ENCODE measurements around the gene FEZ2.

FEZ2 gene

DNA sequence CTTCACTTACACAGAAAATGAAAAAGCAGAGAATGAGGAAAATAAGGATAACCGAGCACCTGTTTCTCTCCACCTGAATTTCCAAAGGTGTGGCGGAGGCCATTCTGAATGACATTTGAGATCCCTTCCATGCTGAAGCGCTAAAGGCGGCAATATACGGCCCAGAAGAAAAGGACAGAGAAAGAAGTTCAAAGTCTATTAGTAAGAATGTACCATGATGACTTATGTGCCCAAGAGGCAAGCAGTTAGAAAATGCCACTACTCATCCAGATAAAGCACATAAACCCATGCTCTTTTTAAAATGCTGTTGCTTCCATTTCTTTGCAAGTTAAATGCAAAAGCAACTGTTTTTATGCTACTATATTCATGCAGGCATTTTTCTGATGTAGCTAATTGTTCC, 37.2 kb downstream of the FEZ2 start:
- DNase-seq = no peak

DNA sequence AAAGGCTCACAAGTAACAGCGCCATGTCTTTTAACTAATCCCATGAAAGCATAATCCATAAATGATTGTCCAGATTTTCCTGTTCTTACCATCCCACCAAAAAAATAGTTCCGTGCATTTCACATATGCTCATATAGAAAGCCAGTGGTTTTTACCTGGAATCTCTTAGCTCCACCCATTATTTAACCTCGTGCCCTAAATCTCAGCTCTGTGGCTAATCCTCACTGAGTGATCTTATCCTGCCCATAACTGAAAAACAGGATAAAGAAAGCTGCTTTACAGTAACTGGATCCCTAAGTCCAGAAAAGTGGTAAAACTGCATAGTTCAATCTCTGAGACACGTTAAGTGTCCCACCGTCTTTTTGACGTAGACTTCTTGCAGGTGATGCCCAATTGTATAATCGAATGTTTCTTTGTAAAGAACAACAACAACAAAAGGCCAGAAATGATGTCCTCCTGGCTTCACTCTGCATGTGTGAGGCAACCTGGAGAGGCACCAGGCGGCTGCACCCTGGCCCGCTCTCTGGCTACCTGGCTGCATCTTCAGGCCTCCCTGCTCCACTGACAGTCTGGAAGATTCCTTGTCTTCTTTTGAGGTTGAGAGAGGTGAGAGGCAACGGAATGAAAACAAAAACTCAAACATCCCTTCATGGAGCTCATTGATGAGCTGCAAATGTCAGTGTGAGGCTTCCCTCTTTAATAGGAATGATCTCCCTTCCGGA, 38.6 kb downstream of the FEZ2 start:
- DNase-seq = no peak

DNA sequence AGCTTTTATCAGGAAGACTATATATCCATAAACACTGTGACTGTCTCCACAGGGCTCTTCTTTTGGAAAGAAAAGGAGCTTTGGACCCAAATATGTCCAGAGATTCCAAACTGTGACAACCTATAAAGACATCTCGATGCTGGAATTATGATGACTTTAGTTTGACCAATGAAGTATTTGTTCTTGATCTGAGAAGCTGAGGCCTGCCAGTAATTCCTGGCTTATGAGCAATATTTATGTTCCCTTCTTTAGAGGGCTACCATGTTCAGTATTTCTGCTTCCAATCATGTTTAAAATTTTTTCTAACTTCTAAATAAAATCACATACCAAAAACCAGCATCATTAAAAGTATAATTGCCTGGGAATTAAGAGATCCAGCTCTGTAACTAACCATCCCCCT, 41.1 kb downstream of the FEZ2 start:
- no peak for DNase-seq

DNA sequence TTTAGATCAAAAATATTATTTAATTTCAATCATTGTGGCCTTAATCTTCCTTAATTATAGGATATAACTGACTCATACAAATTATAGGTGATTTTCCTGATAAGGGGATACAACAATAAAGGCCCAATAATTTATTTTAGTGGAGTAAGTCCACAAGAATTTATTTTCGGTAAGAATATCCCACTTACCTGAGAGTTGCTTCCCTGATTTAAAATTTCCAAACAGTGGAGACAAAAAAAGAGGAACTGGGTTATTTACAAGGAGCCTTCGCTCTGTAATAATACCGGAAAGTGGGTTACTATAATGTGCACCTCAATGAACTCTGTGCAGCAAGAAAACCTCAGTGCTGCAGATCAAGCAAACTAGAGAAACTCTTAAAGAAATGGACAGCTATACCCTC, 42.2 kb downstream of the FEZ2 start:
- no peak for DNase-seq

DNA sequence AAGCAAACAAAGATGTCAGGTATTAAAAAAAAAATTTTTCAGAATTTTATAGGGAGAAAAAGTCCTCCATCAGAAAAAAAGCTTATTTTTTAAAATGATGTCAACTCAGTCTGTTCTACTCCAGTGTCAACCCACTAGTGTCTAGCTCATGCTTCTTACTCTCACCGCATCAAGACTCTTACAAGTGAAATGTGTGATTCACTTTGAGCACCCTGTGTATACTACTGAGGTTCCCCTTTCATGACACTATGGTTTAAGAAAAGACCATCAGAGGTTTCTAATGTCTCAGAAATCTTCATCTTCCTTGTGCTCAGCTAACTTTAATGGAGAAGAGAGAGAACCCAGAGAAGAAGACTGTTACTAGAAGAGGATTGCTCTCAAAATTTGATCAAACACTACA, 43.4 kb downstream of the FEZ2 start:
- DNase-seq = no peak

DNA sequence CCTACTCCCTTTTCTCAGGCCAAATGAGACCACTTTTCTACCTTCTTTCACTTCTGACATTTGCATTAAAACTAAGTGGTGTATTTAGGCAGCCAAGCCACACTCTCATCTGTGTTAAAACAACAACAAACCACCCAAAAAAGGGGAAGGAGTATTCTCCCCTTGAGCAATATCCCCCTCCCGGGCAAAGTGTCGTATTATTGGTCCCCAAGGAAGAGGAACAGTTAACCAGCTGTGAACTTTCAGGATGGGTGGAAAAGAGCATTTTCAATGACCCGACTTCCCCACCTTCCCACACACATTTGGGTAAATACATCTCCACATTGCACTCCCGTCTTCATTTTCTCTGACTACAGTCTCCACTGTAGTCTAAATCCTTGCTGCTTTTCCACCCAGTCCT, 44.3 kb downstream of the FEZ2 start:
- DNase-seq = no peak

DNA sequence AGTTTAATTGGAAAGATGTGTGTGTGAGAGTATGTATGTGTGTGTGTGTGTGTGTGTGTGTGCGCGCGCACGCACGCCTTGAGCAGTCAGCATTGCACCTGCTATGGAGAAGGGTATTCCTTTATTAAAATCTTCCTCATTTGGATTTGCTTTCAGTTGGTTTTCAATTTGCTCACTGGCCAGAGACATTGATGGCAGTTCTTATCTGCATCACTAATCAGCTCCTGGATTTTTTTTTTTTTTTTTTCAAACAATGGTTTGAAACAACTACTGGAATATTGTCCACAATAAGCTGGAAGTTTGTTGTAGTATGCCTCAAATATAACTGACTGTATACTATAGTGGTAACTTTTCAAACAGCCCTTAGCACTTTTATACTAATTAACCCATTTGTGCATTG, 48.0 kb downstream of the FEZ2 start:
- DNase-seq = no peak

DNA sequence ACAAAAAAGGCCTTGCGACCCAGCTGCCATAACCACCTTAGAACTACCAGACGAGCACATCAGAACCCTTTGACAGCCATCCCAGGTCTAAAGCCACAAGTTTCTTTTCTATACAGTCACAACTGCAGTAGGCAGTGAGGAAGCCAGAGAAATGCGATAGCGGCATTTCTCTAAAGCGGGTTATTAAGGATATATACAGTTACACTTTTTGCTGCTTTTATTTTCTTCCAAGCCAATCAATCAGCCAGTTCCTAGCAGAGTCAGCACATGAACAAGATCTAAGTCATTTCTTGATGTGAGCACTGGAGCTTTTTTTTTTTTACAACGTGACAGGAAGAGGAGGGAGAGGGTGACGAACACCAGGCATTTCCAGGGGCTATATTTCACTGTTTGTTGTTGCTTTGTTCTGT, 48.8 kb downstream of the FEZ2 start:
- DNase-seq = no peak

DNA sequence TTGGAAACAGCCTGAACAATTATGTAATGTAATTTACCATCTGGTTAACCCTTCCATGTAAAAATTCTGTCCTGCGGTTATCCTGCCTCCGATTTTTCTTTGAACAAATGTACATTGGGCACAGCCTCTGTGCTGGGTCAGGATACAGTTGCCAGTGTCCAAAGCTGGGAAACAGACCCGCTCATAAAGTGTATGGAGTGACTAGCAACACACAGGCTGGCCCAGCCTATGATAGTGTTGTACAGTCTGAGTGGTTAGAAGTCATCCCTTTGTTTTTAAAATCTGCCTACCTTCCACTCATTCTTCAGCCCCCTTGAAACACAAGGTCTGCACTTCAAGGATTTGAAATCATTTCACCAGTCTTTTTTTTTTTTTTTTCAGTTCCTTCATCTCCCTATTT, 50.1 kb downstream of the FEZ2 start:
- no peak for DNase-seq

DNA sequence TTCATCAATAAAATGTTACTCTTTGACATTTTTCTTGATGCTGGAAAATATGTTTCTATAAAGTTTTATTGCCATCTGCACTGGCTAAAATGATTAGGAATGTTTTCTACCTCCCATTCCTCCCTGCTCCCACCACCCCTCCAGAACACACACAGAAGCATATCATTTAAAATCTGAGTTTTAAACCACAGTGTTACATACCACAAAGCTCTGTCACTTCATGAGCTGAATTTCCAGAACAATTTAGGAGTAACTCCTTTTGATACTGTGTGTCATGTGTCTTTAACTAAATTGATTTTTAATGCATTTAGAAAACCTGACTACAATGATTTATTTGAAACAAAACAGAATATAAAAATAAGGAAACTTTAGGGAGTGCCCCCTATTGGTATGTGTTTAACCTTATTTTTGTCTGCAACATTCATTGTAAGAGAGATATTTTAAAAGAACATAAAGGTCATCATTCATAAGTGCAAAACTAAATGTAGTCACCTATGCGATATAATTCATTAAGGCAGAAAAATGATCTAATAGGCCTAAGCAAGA, 52.0 kb downstream of the FEZ2 start:
- DNase-seq = no peak

DNA sequence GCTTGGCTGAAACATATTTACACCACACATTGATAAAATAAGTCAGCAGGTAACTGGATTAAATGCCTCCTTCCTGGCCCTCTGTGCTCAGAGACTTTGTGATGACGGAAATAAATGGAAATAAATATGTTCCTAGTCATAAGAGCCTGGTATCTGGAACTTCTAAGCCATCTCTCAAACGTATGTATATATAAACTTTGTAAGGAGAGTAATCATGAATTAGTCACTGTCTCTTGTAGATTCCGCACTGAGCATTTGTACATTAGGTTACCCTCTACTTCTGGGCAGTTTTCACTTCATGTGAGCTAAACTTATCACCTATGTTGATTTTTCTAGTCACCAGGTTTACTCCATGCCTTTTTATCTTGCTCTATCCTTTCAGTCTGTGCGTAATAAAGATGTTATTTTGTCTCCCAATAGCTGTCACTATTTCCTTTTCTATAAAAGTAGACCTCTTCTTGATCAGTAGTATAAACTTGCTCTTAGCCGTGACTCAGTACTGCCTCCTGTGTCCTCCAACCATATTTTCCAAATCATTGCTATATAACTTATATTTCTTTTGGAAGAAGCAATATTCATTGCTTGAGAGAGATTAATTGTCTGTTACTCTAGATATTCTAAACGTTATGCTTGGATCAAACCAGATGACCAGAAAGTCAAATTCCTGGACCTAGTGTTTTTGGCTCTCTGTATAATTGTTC, 53.2 kb downstream of the FEZ2 start:
- no peak for DNase-seq

DNA sequence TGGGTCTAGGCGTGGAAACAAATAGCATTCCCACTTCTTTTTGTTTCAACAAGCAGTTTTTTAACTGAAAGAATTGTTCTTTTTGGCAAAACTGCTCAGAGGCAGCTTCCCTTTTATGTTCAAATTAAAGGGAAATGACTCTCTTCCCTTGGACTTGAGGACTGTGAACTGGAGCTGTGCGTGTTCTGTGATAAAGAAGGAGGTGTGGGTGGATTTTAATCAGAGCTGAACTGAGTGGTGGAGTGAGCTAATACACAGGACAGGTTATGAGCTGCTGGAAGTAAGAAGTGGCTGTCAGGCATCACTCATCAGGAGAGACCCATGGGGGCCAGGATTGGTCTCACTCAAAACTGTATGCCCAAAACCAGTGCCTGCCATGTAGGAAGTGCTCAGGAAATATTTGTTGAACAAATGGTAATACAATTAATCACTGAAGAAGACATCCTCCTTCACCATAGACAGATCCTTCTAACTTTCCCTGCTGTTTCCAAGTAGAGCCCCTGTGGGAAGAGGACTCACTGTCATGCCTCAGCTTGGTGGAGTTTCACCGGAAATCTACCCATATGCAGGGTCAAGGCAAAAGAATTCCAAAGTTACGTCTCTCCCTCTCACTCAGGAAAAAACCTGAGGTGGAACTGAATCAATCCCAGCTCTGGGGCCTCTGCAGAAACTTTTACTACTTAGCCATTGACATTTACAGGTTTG, 55.9 kb downstream of the FEZ2 start:
- DNase-seq = no peak

DNA sequence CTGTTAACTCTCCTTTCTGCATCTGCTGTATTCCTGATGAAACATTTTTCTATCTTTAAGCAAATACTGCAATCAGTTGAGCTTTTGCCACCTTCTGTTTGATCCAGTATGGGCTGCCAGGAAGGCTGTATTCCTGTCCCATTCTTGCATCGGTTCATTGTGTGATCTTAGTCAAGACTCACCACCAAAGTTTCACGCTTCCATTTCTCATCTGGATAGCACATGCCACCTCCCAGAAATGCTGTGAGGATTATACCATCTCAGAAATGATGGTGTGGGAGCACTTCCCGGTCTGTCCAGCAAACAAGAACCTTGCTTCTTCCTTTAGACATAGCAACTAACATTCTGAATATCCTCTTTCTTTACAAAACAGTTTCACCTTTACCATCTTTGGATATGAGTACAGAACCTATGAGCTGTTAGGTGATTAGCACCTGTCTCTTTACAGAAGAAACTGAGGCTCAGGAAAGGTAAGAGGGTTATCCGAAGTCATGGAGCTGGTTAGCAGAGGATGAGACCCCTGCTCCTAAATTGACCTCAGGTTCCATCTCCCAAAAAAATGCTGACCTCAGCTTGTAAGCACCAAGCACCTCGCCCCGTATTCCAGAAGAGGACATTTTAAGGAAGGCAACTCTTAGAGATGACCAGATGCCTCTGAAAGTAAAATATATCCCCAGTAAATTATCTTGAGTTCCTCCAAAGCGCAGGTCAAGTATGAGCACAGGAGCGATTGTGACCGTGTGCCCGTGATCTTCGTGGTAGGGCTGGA, 56.8 kb downstream of the FEZ2 start:
- DNase-seq = no peak

DNA sequence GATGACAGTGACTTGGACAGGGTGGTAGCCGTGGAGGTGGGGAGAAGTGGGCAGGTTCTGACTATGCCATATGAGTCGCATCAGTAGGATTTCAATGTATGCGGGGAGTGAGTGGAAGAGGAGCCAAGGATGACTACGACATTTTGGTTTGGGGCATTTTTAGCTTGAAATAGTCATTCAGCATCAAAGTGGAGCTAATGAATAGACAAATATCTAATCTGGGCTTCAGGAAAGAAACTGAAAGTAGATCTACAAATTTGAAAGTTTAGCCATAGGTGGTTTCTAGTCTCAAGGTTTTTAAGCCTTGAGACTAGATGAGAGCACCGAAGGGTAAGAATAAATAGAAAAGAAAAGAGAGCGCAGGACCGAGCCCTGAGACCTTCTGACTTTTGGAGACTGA, 58.3 kb downstream of the FEZ2 start:
- DNase-seq = no peak

DNA sequence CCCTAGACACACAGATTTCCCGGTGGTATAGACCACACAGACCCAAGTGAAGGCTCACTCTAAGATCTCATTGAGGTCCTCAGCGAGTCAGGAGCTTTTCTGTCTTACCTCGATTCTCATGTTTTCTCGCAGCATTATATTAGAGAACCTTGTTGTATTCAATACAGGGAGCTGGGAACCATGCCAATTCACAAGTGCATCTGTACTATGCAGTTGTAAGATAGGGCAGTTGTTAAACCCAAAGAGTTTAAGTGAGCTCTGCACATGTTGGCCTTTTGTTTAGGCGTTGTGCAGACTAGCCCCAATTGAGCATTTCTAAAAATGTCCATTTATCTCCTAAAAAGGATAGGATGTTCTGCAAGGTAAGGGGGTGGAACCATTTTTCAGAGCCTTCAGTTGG, 59.6 kb downstream of the FEZ2 start:
- DNase-seq = peak; percentile 8

DNA sequence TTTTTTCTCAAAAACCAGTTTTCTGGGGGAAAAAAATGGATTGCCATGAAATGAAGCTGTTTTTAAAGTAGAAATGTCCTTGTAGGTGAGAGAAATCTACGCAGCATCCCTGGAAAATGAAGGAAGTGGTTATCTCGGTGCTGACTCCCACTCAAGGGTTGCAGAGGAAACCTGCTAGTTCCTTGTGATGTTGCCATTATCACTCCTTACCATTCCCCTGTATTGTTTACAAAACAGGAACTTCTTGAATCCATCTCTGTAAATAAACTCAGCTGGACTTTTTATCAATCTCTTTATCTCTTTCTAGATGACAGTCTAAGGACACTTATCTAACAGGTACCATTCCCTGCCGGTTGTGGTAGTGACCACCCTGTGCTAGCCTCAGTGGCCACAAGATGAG, 61.2 kb downstream of the FEZ2 start:
- DNase-seq = no peak

DNA sequence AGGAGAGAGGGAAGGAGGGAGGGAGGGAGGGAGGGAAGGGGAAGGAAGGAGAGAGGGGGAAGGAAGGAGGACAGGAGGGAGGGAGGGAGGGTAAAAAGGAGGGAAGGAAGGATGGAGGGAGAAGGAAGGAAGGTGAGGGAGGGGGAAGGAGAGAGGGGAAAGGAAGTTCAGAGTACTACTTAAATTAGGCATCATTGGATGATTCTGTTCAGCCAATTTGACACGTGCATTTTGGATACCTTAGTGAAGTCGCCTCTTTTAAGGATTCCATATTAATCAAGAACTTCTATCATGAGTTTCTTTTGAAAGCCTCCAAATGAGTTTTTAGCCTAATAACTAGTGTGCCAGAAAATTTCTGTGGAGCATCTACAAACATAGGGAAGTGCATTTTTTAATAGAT, 62.9 kb downstream of the FEZ2 start:
- DNase-seq = no peak

DNA sequence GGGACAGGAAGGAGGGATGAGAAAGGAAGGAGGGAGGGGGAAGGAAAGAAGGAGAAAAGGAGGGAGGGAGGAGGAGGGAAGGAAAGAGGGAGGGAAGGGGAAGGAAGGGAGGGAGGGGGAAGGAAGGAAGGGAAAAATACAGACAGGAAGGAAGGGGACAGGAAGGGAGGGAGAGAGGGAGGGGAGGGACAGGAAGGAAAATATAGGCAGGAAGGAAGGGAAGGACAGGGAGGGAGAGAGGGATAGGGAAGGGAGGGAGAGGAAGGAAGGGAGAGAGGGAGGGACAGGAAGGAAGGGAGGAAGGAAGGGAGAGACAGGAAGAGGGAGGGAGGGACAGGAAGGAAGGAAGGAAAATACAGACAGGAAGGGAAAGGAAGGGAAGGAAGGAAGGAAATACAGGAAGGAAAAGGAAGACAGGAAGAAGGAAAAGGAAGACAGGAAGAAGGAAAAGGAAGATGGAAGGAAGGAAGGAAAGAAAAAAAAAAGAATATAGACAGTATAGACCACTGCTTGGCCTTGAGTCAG, 63.6 kb downstream of the FEZ2 start:
- DNase-seq = no peak

DNA sequence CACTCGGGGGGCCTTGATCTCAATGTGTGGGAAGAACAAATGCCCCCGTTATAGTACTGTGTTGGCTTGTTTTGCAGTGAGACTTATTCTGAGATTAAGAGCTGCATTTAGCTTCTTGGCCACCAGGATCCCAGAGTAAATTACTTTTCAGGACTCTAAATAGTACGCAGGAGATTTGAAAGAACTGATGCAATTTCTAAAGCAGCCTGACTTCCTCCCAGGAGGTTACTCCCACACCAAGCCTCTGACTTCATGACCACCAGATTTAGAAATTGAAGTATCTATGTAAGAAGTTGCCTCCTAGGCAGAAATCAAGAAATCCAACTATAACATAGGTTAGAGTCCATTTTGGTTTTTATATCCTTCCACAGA, 67.0 kb downstream of the FEZ2 start:
- no peak for DNase-seq

DNA sequence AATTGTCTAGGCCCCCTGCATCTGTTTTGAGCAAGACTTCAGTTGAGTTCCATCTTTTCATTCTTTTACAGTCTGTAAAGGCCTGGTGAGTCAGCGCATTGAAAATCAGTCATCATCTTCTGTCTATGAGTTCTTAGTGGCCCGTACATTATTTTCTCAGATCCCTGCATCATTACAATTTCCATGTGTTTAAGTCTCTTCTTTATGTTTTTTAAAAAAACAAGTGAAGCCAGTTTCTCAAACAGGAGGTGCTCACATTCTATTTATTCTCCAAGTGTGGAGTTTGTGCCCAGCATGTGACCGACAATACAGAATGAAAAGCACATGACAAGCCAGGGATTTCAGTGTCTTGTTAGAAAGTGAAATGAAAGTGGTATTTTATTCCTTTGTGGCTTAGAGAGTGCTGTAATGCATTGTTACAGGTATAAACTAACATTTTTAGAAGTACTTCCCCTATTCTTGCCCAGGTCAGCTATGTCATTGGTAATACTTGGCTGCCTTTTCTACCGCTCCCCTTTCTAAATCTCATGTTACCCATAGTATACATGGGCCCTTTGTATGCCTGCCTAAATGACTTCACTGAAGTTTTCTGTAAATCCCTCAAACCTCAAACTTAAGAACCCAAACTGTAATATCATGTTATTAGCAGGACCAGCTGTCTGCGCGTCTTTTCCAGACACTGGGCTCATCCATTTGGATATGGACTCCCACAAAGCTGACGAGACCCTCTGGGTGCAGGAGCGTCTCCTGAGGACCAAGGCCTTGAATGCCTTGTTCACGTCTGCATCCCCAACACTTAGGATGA, 67.6 kb downstream of the FEZ2 start:
- DNase-seq = no peak

DNA sequence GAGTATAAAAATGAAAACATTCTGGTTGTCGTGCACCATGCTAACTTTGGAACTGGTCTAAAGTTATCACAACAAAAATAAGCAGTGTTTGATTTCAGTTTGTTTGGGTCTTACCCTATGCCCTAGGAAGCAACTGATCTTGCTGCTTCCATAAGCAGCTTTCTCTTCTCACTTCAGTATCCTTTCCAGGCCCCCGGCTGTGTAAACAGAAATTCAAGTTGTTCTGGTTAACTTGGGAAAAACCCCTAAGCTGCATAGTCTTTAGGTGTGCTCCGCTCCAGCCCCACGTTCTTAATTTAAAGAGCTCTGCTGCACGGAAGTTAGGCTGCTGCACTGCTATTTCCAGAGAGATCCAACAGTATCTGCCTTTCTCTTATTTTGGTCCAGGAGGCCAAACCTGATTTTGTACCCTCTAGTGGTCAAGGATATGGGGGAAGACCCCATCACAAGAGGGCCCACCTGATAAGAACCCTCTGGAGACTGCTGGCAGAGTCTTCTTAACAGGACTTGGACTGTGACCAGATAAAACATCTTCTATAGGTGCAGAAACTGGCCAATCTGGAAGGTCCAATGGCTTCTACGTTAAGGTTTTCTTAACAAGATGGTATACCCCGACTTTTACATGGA, 69.1 kb downstream of the FEZ2 start:
- no peak for DNase-seq

DNA sequence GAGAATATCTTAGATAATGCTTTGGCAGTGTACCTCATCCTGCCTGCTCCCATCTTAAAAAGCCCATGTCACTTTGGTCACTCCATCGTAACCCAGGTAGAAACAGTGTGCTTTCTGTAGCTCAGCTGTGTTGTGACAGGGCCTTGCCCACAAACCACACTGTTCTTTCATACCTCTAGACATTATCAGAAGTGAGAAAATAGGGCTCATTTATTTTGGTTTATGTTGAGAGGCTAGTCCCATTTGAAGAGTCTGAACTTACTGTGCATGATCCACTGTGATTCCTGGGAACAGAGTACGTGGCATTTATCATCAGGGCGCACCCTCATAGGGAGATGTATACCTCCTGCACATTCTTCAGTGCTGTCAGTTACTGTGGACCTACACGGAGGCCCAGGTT, 69.7 kb downstream of the FEZ2 start:
- DNase-seq = no peak

Measured in DMS53 (cell line).